Astrocyte (in vitro differentiated cells and primary cell): Measurements from ENCODE around the gene TMEM217. TPM values are rescaled to one million over a fixed set of nuclear protein-coding genes. Genes with fewer than 3 reads are reported as not detected.

Experiments
- DNase-seq: peaks from one replicate; pipeline ENCODE4 v3.0.0-alpha.2; 2010; ENCODE audit warnings: low read depth
- FAIRE-seq: peaks from 2 replicates; lab custom pipeline; 2011; peaks lifted over from hg19 to GRCh38; lab: Jason Lieb, UNC
- H2AFZ ChIP-seq: 2 replicates; pipeline ENCODE4 v1.6.0; 2012; ENCODE audit warnings: low read depth, low read length, inconsistent platforms
- H3K27ac ChIP-seq: 2 replicates; pipeline ENCODE4 v1.5.1; 2011; ENCODE audit warnings: low read depth, low read length, inconsistent platforms
- H3K27me3 ChIP-seq: 2 replicates; pipeline ENCODE4 v1.6.0; 2011; ENCODE audit warnings: low read length, inconsistent platforms; ENCODE audit not compliant: insufficient read depth
- H3K36me3 ChIP-seq: 2 replicates; pipeline ENCODE4 v1.5.1; 2011; ENCODE audit warnings: low read length, inconsistent platforms; ENCODE audit not compliant: insufficient read depth
- H3K4me1 ChIP-seq: 2 replicates; pipeline ENCODE4 v1.5.1; 2011; ENCODE audit warnings: low read length, inconsistent platforms; ENCODE audit not compliant: insufficient read depth
- H3K4me2 ChIP-seq: 2 replicates; pipeline ENCODE4 v1.6.0; 2012; ENCODE audit warnings: low read length, inconsistent platforms
- H3K4me3 ChIP-seq: 2 replicates; pipeline ENCODE4 v1.5.1; 2011; ENCODE audit warnings: low read depth, mild to moderate bottlenecking, low read length, inconsistent platforms; ENCODE audit not compliant: insufficient read depth
- H3K79me2 ChIP-seq: 2 replicates; pipeline ENCODE4 v1.6.0; 2012; ENCODE audit warnings: mild to moderate bottlenecking, low read length, inconsistent platforms; ENCODE audit not compliant: insufficient read depth
- H3K9ac ChIP-seq: 2 replicates; pipeline ENCODE4 v1.6.0; 2012; ENCODE audit warnings: mild to moderate bottlenecking, low read length, inconsistent platforms
- H3K9me3 ChIP-seq: 2 replicates; pipeline ENCODE4 v1.5.1; 2012; ENCODE audit warnings: low read depth, mild to moderate bottlenecking, low read length, inconsistent platforms; ENCODE audit not compliant: insufficient read depth
- H4K20me1 ChIP-seq: 2 replicates; pipeline ENCODE4 v1.6.0; 2012; ENCODE audit warnings: low read length, inconsistent platforms; ENCODE audit not compliant: insufficient read depth
- H3K27ac Mint-ChIP-seq: one replicate; pipeline ENCODE4 v1.8.0; 2021; ENCODE audit warnings: mild to moderate bottlenecking, mixed read lengths; ENCODE audit not compliant: unreplicated experiment
- H3K27me3 Mint-ChIP-seq: one replicate; pipeline ENCODE4 v1.8.0; 2021; ENCODE audit warnings: low read depth, mixed read lengths; ENCODE audit not compliant: unreplicated experiment
- H3K36me3 Mint-ChIP-seq: one replicate; pipeline ENCODE4 v1.8.0; 2021; ENCODE audit warnings: low read depth, mixed read lengths; ENCODE audit not compliant: unreplicated experiment
- H3K4me1 Mint-ChIP-seq: one replicate; pipeline ENCODE4 v1.8.0; 2021; ENCODE audit warnings: low read depth, mixed read lengths; ENCODE audit not compliant: unreplicated experiment
- H3K4me3 Mint-ChIP-seq: one replicate; pipeline ENCODE4 v1.8.0; 2021; ENCODE audit warnings: mild to moderate bottlenecking, moderate library complexity, mixed read lengths; ENCODE audit not compliant: unreplicated experiment
- H3K9me3 Mint-ChIP-seq: one replicate; pipeline ENCODE4 v1.8.0; 2021; ENCODE audit warnings: mild to moderate bottlenecking, mixed read lengths; ENCODE audit not compliant: unreplicated experiment
- CTCF ChIP-seq: IDR thresholded peaks from 2 replicates; pipeline ENCODE4 v1.5.1; 2011; ENCODE audit warnings: low read depth, mild to moderate bottlenecking, inconsistent platforms, low read length, moderate library complexity; ENCODE audit not compliant: insufficient read depth
- EZH2 ChIP-seq: IDR thresholded peaks from 2 replicates; pipeline ENCODE4 v1.6.1; 2012; ENCODE audit warnings: mild to moderate bottlenecking, low read length, inconsistent platforms; ENCODE audit not compliant: insufficient read depth
- total RNA-seq: library from RNA; stranded (reverse); gene quantifications from 2 replicates; pipeline ENCODE4 v1.2.1, GENCODE V29; 2021

TMEM217 gene
- total RNA-seq, 1 donor from 2014 or later, result 7.3 TPM

DNA sequence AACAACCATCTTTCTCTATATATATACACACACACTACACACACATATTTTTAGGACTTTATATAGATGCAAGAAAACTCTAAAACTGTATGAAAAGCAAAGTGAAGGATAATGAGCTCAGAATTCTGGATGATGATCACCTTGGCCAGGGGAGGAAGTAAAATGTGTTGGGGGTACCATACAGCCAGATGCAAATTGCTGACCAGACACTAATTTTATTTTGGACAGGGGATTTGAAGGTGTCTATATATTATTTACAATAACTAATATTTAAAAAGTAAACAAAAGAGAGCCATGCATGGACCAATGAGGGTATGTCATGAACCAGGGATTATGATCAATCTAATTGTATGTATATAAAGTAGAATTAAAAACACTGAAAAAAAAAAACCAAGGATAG is 20.2 kb downstream of the TMEM217 start:
- peak overlapping the region; percentile 42 for H3K27ac Mint-ChIP-seq

DNA sequence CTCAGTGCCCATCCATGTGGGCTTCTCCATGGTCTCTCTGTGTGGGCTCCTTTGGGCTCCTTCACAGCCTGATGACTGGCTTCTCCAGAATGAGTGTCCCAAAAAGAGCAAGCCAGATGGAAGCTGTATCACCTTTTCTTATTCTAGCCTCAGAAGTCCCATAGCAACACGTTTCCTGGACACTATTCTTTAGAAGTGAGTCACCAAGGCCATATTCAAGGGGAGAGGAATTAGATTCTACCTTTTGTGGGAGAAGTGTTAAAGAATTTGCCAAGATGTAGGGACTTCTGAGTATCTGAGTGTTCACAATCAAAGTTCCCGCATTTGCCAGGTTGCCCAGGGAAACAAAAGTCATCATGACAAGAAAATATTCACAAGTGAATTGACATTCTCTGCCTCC is 21.0 kb downstream of the TMEM217 start:
- H3K9me3 Mint-ChIP-seq, result no peaks in the 10 kb centered on the region
- peak overlapping the region; percentile 42 for H3K27ac Mint-ChIP-seq
- no peaks in the 10 kb centered on the region for H3K79me2 ChIP-seq
- no peak for TF ChIP-seq CTCF
- TF ChIP-seq EZH2, result no peak
- H3K36me3 Mint-ChIP-seq, result no peaks in the 10 kb centered on the region
- no peaks in the 10 kb centered on the region for H3K27me3 ChIP-seq
- peaks cover 41% of the 10 kb centered on the region for H3K4me1 ChIP-seq
- no peak overlapping the region for H3K4me3 ChIP-seq
- H3K27me3 Mint-ChIP-seq, result no peaks in the 10 kb centered on the region
- H3K36me3 ChIP-seq, result no peaks in the 10 kb centered on the region
- H4K20me1 ChIP-seq, result no peaks in the 10 kb centered on the region
- H3K9ac ChIP-seq, result peak overlapping the region; percentile 30
- FAIRE-seq, result no peak
- no peak overlapping the region for H3K4me3 Mint-ChIP-seq
- H3K4me1 Mint-ChIP-seq, result peaks cover 29% of the 10 kb centered on the region
- DNase-seq, result peak; percentile 69
- H2AFZ ChIP-seq, result peak overlapping the region; percentile 29
- H3K27ac ChIP-seq, result peak overlapping the region; percentile 67
- H3K4me2 ChIP-seq, result peak overlapping the region; percentile 16
- H3K9me3 ChIP-seq, result no peaks in the 10 kb centered on the region

More for the DNA sequence above, 20.2 kb downstream of the TMEM217 start:
- Histone ChIP-seq H3K27ac (peak overlapping the region; percentile 67), H2AFZ (no peak overlapping the region), H4K20me1 (no peaks in the 10 kb centered on the region), H3K4me3 (no peak overlapping the region), H3K4me2 (no peak overlapping the region), H3K36me3 (no peaks in the 10 kb centered on the region), H3K4me1 (peaks cover 50% of the 10 kb centered on the region), H3K9me3 (no peaks in the 10 kb centered on the region), H3K27me3 (no peaks in the 10 kb centered on the region), H3K9ac (no peak overlapping the region), H3K79me2 (no peaks in the 10 kb centered on the region)
- DNase-seq (no peak), FAIRE-seq (no peak)
- TF ChIP-seq EZH2, result no peak
- no peak for TF ChIP-seq CTCF
- Mint-ChIP-seq H3K36me3 (no peaks in the 10 kb centered on the region), H3K27me3 (no peaks in the 10 kb centered on the region), H3K4me3 (no peak overlapping the region), H3K9me3 (no peaks in the 10 kb centered on the region), H3K4me1 (peaks cover 36% of the 10 kb centered on the region)

DNA sequence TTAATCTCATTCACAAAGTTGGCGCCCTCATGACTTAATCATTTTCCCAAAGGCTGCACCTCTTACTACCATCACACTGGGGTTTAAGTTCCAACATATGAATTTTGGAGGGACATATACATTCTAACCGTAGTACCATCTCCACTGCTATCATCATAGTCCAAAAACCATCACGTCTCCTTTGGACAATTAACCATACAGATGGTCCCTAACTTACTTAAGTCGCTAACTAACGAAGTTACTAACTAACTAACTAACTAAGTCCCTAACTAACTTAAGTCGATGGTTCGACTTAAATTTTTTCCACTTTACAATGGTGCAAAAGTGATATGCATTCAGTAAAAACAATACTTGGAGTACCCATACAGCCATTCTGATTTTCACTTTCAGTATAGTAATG is 24.4 kb downstream of the TMEM217 start:
- no peak overlapping the region for H3K4me2 ChIP-seq
- Mint-ChIP-seq H3K36me3 (no peaks in the 10 kb centered on the region), H3K27me3 (no peaks in the 10 kb centered on the region), H3K4me3 (no peak overlapping the region), H3K27ac (no peak overlapping the region), H3K9me3 (no peaks in the 10 kb centered on the region), H3K4me1 (peaks cover 11% of the 10 kb centered on the region)
- H3K79me2 ChIP-seq, result no peaks in the 10 kb centered on the region
- no peak for DNase-seq
- H3K27ac ChIP-seq, result no peak overlapping the region
- no peak overlapping the region for H3K4me3 ChIP-seq
- H2AFZ ChIP-seq, result no peak overlapping the region
- no peak for TF ChIP-seq EZH2
- TF ChIP-seq CTCF, result no peak
- no peaks in the 10 kb centered on the region for H3K27me3 ChIP-seq
- no peaks in the 10 kb centered on the region for H3K36me3 ChIP-seq
- no peaks in the 10 kb centered on the region for H4K20me1 ChIP-seq
- peaks cover 18% of the 10 kb centered on the region for H3K4me1 ChIP-seq
- no peak for FAIRE-seq
- H3K9ac ChIP-seq, result no peak overlapping the region
- H3K9me3 ChIP-seq, result no peaks in the 10 kb centered on the region
